ENCODE results near the gene PKP2. TPM values are rescaled to one million over a fixed set of nuclear protein-coding genes. Genes with fewer than 3 reads are reported as not detected.

Gene PKP2
- total RNA-seq, 3 donors from 2014 or later = 28.5 to 39.2 (median 32.5) TPM

DNA sequence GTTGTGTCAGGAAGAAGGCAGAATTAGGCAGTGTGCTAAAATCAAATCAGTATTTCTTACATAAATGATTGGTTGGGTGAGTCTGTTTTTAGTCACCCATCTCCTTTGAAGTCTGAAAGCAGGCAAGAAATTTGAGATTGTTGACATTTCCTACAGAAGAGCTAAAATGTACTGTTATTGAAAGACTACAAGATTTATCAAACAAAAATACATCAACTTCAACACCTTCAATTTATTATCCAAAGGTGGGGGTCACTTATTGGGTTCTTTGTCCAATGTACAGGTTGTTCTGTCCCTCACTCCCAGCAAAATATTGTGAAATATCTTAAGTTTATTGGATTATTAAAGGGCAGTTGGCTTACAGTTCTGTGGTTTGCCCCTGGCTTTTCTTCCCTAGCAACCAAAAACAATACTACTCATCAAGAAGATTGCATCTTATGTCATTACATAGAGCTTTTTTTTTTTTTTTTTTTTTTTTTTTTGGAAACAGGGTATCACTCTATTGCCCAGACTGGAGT is 20.6 kb upstream of the PKP2 start:
- peak in 1 of 2 donors; percentile 56 for DNase-seq (ENCODE audit: low spot score in 2 of 2)
- Histone ChIP-seq H3K4me1 (no peaks in the 10 kb centered on the region), H3K4me3 (no peak overlapping the region), H3K27me3 (no peaks in the 10 kb centered on the region), H3K9me3 (no peaks in the 10 kb centered on the region), H3K27ac (peak overlapping the region; percentile 65 to 70), H3K36me3 (no peaks in the 10 kb centered on the region)
- intact Hi-C loops (cut with DNase I; ENCODE audit: low total_unique reads) = loop anchor here (5.0 kb wide), 1 partner anchor 950 kb away; no protein-coding TSS in a partner anchor
- TF ChIP-seq, protein P1, sequence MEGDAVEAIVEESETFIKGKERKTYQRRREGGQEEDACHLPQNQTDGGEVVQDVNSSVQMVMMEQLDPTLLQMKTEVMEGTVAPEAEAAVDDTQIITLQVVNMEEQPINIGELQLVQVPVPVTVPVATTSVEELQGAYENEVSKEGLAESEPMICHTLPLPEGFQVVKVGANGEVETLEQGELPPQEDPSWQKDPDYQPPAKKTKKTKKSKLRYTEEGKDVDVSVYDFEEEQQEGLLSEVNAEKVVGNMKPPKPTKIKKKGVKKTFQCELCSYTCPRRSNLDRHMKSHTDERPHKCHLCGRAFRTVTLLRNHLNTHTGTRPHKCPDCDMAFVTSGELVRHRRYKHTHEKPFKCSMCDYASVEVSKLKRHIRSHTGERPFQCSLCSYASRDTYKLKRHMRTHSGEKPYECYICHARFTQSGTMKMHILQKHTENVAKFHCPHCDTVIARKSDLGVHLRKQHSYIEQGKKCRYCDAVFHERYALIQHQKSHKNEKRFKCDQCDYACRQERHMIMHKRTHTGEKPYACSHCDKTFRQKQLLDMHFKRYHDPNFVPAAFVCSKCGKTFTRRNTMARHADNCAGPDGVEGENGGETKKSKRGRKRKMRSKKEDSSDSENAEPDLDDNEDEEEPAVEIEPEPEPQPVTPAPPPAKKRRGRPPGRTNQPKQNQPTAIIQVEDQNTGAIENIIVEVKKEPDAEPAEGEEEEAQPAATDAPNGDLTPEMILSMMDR (IDR thresholded peaks at IDR 0.05) = no peak
- peak in 1 of 3 donors; percentile 61 for TF ChIP-seq POLR2AphosphoS5 (IDR thresholded peaks at IDR 0.05)
- no peak for TF ChIP-seq POLR2A (IDR thresholded peaks at IDR 0.05)

DNA sequence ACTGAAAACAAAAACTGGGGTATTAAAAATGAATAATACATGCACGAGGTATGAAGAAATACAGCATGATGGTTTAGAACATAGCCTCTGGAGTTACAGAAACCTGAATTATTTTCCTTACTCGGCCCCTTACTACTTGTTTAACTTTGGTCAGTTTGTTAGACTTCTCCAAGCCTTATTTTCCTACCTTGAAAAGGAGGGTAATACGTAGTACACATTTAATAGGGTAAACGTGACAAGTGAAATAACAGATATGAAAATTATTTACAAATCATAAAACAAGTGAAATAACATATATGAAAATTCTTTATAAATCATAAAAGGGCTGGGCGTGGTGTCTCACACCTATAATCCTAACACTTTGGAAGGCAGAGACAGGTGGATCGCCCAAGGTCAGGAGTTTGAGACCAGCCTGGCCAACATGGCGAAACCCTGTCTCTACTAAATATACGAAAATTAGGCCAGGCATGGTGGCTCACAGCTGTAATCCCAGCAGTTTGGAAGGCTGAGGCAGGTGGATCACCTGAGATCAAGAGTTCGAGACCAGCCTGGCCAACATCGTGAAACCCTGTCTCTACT is 11.4 kb upstream of the PKP2 start:
- Histone ChIP-seq H3K27ac (no peak overlapping the region), H3K4me3 (no peak overlapping the region), H3K36me3 (no peaks in the 10 kb centered on the region), H3K9me3 (no peaks in the 10 kb centered on the region), H3K27me3 (no peaks in the 10 kb centered on the region), H3K4me1 (no peaks in the 10 kb centered on the region)
- no peak for TF ChIP-seq POLR2AphosphoS5 (IDR thresholded peaks at IDR 0.05)
- TF ChIP-seq, protein P1 (IDR thresholded peaks at IDR 0.05) = no peak
- TF ChIP-seq POLR2A (IDR thresholded peaks at IDR 0.05) = no peak
- intact Hi-C loops (cut with DNase I; ENCODE audit: low total_unique reads) = no loop called here
- no peak for DNase-seq (ENCODE audit: low spot score in 2 of 2)

DNA sequence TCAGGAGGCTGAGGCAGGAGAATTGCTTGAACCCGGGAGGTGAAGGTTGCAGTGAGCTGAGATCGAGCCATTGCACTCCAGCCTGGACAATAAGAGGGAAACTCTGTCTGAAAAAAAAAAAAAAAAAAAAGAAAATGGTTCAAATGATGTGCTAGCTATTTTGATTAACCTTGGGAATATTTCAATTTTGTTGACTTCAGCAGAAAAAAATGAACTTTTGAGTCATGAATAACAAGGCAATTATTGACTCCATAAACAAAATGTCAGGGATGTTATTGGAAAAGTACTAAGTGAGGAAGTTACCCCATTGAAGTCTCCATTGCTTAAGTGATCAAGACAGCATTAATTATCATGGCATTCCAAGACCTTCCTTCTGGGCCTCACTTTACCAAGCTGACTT is 10.6 kb upstream of the PKP2 start:
- Histone ChIP-seq H3K4me1 (no peaks in the 10 kb centered on the region), H3K4me3 (no peak overlapping the region), H3K9me3 (no peaks in the 10 kb centered on the region), H3K36me3 (no peaks in the 10 kb centered on the region), H3K27ac (no peak overlapping the region), H3K27me3 (no peaks in the 10 kb centered on the region)
- no peak for TF ChIP-seq POLR2A (IDR thresholded peaks at IDR 0.05)
- no peak for TF ChIP-seq POLR2AphosphoS5 (IDR thresholded peaks at IDR 0.05)
- TF ChIP-seq, protein P1 (IDR thresholded peaks at IDR 0.05) = no peak
- intact Hi-C loops (cut with DNase I; ENCODE audit: low total_unique reads) = no loop called here
- no peak for DNase-seq (ENCODE audit: low spot score in 2 of 2)

DNA sequence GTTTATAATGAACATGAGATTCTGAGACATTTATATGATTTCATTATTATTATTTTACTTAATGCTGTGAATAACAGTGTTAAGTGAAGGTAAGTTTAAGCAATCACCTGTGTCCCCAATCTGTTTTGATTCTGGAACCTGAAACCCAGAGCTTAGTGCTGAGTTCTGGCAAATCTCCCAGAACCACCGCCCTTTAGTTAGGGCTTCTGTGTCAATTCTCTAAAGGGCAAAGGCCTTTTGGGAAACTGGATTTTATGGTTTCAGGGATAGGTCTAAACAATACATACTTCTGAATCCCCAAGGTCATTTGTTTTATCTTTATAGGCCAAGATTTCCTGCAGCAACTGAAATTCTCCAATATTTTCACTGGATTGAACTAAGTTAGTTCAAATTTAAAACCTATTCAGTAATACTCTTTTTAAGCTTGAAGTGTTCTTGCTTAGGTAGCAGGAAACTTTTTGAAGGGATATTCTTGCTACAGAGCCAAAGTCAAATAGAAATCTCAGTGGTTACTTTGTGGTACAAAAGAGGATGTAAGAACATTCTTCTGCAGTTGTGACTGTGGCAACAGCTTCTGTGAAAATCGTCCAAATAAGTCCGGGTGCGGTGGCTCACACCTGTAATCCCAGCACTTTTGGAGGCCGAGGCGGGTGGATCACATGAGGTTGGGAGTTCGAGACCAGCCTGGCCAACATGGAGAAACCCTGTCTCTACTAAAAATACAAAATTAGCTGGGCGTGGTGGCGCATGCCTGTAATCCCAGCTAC is 10.0 kb upstream of the PKP2 start:
- Histone ChIP-seq H3K36me3 (no peaks in the 10 kb centered on the region), H3K4me1 (peaks cover 0 to 4% of the 10 kb centered on the region in 2 donors), H3K27me3 (no peaks in the 10 kb centered on the region), H3K9me3 (no peaks in the 10 kb centered on the region), H3K4me3 (no peak overlapping the region), H3K27ac (no peak overlapping the region)
- intact Hi-C loops (cut with DNase I; ENCODE audit: low total_unique reads) = no loop called here
- DNase-seq (ENCODE audit: low spot score in 2 of 2) = no peak
- TF ChIP-seq, protein P1 (IDR thresholded peaks at IDR 0.05) = no peak
- TF ChIP-seq POLR2A (IDR thresholded peaks at IDR 0.05) = no peak
- TF ChIP-seq POLR2AphosphoS5 (IDR thresholded peaks at IDR 0.05) = no peak

DNA sequence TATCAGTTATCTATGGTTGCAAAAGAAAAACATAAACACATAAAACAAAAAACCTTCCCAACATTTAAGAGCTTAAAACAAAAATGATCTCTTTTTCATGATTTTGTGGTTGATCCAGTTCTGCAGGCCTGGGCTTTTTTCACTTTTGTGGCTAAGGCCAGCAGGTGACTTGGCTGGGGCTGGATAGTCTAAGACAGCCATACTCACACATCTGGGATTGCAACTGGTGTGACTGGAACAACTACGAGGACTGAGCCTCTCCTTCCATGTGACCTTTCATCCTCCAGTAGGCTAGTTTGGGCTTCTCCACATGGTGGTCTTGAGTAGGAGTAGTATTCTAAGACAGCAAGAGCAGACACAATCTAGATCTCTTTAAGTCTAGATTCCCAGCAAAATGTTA is 7.2 kb upstream of the PKP2 start:
- no peak for DNase-seq (ENCODE audit: low spot score in 2 of 2)
- TF ChIP-seq POLR2A (IDR thresholded peaks at IDR 0.05) = no peak
- TF ChIP-seq, protein P1 (IDR thresholded peaks at IDR 0.05) = no peak
- no peak for TF ChIP-seq POLR2AphosphoS5 (IDR thresholded peaks at IDR 0.05)

More for the DNA sequence above, 7.2 kb upstream of the PKP2 start:
- Histone ChIP-seq H3K27ac (no peak overlapping the region), H3K4me3 (no peak overlapping the region), H3K27me3 (no peaks in the 10 kb centered on the region), H3K9me3 (no peaks in the 10 kb centered on the region), H3K4me1 (peaks cover 0 to 4% of the 10 kb centered on the region in 2 donors), H3K36me3 (no peaks in the 10 kb centered on the region)
- intact Hi-C loops (cut with DNase I; ENCODE audit: low total_unique reads) = no loop called here

All from breast epithelium (tissue), 4 donors.